BJ (cell line): ENCODE measurements around the gene PKD1L1. TPM values are rescaled to one million over a fixed set of nuclear protein-coding genes. Genes with fewer than 3 reads are reported as not detected.

Source experiments
- CTCF ChIA-PET: fragments of 350-600 bp; formaldehyde crosslinking; extraction: SDS; loops from one replicate; lab custom pipeline; 2021; ENCODE audit warnings: antibody characterized with exemption, inconsistent platforms; lab: Yijun Ruan, JAX
- POLR2A ChIA-PET: fragments of 300-600 bp; sonication (Branson Sonifier 250); formaldehyde crosslinking; extraction: SDS; loops from one replicate; lab custom pipeline; 2021; ENCODE audit warnings: antibody characterized with exemption; lab: Charles Lee
- DNase-seq: peaks from one replicate; pipeline ENCODE4 v3.0.0-alpha.2; 2011; ENCODE audit warnings: low read depth
- H3K27me3 ChIP-seq: 2 replicates; pipeline ENCODE4 v1.6.0; 2011; ENCODE audit warnings: low read length; ENCODE audit not compliant: control insufficient read depth, insufficient read depth
- H3K36me3 ChIP-seq: 2 replicates; pipeline ENCODE4 v1.5.1; 2011; ENCODE audit warnings: low read length; ENCODE audit not compliant: control insufficient read depth, insufficient read depth
- H3K4me3 ChIP-seq: 2 replicates; pipeline ENCODE4 v1.5.1; 2011; ENCODE audit warnings: low read depth, mild to moderate bottlenecking, control low read depth, low read length
- polyA plus RNA-seq: library from polyadenylated mRNA; depleted of rRNA; stranded (reverse); fragments of >200 nt; gene quantifications from 2 replicates; pipeline ENCODE4 v1.2.3, GENCODE V29; 2011
- TF ChIP-seq, protein P1 (sequence below): IDR thresholded peaks from 2 replicates; pipeline ENCODE4 v1.5.1; 2011; ENCODE audit warnings: low read depth, mild to moderate bottlenecking, control low read depth, inconsistent platforms, low read length, moderate library complexity; ENCODE audit not compliant: insufficient read depth

Gene PKD1L1
- polyA plus RNA-seq, 1 experiment: 0.13 TPM

DNA sequence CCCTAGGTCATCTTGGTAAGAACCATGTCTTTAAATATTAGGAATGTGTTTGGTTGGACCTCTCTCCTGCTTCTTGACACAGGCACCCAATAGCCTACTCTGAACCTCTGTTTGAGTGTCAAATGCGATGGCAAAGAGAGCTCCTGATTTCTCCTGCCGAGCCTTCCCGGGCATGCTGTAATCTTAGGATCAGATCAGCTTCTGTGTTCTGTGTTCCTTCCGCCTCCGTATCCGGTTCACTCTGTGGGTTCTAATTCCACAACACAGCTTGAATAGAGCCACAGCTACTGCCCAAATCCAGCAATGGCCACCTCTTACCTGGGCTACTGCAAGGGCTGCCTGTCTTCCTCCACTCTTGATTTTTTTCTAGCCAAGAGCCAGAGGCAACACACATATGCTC, 201.1 kb downstream of the PKD1L1 start:
- ChIA-PET CTCF (no interaction called here), POLR2A (no interaction called here)
- H3K27me3 ChIP-seq: no peaks in the 10 kb centered on the region
- TF ChIP-seq, protein P1, sequence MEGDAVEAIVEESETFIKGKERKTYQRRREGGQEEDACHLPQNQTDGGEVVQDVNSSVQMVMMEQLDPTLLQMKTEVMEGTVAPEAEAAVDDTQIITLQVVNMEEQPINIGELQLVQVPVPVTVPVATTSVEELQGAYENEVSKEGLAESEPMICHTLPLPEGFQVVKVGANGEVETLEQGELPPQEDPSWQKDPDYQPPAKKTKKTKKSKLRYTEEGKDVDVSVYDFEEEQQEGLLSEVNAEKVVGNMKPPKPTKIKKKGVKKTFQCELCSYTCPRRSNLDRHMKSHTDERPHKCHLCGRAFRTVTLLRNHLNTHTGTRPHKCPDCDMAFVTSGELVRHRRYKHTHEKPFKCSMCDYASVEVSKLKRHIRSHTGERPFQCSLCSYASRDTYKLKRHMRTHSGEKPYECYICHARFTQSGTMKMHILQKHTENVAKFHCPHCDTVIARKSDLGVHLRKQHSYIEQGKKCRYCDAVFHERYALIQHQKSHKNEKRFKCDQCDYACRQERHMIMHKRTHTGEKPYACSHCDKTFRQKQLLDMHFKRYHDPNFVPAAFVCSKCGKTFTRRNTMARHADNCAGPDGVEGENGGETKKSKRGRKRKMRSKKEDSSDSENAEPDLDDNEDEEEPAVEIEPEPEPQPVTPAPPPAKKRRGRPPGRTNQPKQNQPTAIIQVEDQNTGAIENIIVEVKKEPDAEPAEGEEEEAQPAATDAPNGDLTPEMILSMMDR: no peak
- no peak overlapping the region for H3K4me3 ChIP-seq
- no peaks in the 10 kb centered on the region for H3K36me3 ChIP-seq
- DNase-seq: no peak

DNA sequence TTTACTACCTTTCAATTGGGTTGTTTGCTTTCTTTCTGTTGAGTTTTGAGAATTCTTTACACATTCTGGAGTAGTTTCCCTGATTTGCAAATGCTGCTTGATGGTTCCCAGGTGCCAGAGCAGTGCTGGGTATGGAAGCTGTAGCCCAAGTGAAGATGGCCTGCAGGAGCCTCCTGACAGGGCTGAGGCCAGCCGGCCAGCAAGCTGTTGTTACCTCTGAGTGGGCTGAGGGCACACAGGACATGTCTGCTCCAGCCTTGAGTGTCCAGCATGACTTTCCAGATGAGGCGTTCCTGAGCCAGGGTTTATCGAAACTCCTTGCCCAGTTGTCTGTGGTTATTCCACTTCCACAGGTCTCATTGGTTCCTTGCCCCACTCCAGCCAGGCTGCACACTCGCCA, 201.8 kb downstream of the PKD1L1 start:
- no peak for DNase-seq
- H3K4me3 ChIP-seq: no peak overlapping the region
- TF ChIP-seq, protein P1: no peak
- ChIA-PET POLR2A (no interaction called here), CTCF (no interaction called here)
- no peaks in the 10 kb centered on the region for H3K36me3 ChIP-seq
- no peaks in the 10 kb centered on the region for H3K27me3 ChIP-seq

DNA sequence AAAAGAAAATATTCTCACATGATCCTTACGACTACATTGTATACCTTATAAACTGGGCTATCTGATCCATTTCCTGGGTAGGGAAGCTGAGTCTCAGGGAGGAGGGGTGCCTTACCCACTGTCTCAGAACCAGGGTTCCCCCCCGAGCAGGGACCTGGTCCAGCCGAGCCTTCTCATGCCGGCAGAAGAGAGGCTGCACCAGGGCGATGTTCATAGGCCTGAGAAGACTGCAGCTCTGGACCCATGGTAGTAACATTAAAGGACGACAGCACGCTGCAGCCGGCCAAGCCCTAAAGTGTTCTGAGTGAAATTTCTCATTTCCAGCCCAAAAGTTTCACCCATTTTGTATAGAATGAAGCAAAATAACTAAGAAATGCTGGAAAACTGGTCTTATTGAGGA, 203.4 kb downstream of the PKD1L1 start:
- H3K36me3 ChIP-seq: no peaks in the 10 kb centered on the region
- DNase-seq: no peak
- H3K27me3 ChIP-seq: no peaks in the 10 kb centered on the region
- TF ChIP-seq, protein P1: no peak
- H3K4me3 ChIP-seq: no peak overlapping the region
- ChIA-PET POLR2A (no interaction called here), CTCF (no interaction called here)

DNA sequence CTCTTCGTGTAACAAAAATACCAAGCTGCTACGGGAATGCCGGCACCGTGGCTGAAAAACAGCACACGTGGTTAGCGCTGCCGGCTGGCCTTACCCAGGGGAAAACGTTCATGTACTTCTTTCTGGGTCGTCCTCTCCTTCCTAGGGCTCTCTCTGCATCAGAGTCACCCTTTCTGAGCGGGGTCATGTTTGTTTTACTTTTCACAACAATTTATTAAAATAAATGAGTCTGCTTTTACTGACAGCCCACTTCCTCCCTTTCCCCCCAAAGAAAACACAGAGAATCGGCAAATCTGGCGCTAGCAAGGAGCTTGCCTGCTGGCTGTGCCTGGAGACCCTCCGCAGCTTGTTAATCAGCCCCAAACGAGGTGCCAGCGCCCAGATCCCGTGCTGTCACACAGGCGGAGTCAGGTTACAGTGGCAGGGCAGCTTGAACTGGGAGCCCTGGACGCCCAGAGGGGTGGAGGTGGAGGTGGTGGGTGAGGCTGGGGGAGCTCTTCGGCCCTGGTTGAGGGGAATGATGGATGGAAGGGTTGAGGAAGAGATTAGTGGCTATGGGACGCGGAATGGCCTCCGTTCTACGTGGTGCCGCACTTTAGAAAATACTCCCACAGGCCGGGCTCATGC, 204.2 kb downstream of the PKD1L1 start:
- no peak for DNase-seq
- ChIA-PET POLR2A (no interaction called here), CTCF (interaction anchor here (0.6 kb wide), 1 partner anchor 17 kb away, joined by 3 read pairs; no protein-coding TSS in a partner anchor)
- no peak overlapping the region for H3K4me3 ChIP-seq
- TF ChIP-seq, protein P1: no peak
- H3K36me3 ChIP-seq: no peaks in the 10 kb centered on the region
- no peaks in the 10 kb centered on the region for H3K27me3 ChIP-seq

DNA sequence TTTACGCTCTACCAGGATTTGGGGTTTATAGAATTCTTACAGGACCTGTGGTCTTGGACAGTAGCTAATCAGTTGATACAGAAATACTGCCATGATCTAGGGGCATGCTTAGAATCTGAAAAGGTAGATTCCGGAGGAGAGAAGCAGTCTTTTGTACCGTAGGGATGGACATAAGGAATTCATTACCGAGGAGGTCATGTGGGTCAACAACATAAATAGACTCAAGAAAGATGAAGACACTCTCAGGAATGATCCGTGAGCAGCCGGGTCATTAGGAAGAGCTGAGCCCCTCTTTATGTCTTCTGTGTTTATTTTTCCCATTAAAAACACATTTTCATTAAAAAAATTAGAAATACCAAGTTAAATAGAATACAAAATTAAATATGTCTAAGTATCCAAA, 206.3 kb downstream of the PKD1L1 start:
- CTCF ChIA-PET: interaction anchor here (0.8 to 1.1 kb wide), 2 partner anchors 9 to 33 kb away, joined by 3 to 4 read pairs; no protein-coding TSS in a partner anchor
- H3K4me3 ChIP-seq: no peak overlapping the region
- TF ChIP-seq, protein P1: no peak
- H3K36me3 ChIP-seq: no peaks in the 10 kb centered on the region
- DNase-seq: no peak
- POLR2A ChIA-PET: no interaction called here
- no peaks in the 10 kb centered on the region for H3K27me3 ChIP-seq
